Subcutaneous adipose tissue (tissue), 4 donors: ENCODE measurements around the gene CAMSAP1. TPM values are rescaled to one million over a fixed set of nuclear protein-coding genes. Genes with fewer than 3 reads are reported as not detected.

Experiments used
- total RNA-seq, 4 donors: library from RNA; depleted of rRNA; stranded (reverse); fragments of >200 nt; gene quantifications; one replicate each; pipeline ENCODE4 v1.1.0, GENCODE V29; 2016
- TF ChIP-seq, protein P1 (sequence below): fragments of 450-650 bp; IDR thresholded peaks from one replicate; pipeline ENCODE4 v1.5.1; 2016; ENCODE audit warnings: low read depth, mild to moderate bottlenecking, control low read depth, antibody characterized with exemption, moderate library complexity

CAMSAP1 gene
- total RNA-seq, 4 donors from 2014 or later = 23.6 to 35.0 (median 24.1) TPM

DNA sequence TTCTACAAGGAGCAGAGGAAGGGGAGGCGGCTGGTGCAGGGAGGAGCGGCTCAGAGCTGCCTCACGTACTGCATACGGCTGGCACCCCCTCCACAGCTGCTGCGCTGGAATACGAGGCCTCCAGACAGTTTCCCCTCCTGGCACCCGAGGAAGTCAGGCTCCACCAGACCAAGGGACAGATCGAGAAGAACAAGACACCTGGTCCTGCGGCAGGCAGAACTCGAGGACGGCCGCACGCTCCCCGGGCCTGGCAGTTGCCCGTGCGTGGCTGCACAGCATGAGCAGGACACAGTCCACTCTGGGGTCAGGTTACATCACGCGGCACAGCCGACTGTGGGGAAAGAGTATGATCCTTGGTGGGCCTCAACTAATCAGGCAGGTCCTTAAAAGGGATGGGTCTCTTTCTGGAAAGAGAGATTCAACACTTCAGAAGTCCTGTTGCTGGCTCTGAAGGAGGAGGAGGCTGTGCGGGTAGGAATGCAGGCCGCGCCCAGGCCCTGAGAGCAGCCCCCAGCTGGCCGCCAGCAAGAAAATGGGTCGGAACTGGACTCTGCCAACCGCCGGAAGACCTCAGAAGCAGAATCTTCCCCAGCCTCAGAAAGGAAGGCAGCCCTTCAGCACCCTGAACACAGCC lies 42.3 kb upstream of the CAMSAP1 start:
- TF ChIP-seq, protein P1, sequence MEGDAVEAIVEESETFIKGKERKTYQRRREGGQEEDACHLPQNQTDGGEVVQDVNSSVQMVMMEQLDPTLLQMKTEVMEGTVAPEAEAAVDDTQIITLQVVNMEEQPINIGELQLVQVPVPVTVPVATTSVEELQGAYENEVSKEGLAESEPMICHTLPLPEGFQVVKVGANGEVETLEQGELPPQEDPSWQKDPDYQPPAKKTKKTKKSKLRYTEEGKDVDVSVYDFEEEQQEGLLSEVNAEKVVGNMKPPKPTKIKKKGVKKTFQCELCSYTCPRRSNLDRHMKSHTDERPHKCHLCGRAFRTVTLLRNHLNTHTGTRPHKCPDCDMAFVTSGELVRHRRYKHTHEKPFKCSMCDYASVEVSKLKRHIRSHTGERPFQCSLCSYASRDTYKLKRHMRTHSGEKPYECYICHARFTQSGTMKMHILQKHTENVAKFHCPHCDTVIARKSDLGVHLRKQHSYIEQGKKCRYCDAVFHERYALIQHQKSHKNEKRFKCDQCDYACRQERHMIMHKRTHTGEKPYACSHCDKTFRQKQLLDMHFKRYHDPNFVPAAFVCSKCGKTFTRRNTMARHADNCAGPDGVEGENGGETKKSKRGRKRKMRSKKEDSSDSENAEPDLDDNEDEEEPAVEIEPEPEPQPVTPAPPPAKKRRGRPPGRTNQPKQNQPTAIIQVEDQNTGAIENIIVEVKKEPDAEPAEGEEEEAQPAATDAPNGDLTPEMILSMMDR = no peak

DNA sequence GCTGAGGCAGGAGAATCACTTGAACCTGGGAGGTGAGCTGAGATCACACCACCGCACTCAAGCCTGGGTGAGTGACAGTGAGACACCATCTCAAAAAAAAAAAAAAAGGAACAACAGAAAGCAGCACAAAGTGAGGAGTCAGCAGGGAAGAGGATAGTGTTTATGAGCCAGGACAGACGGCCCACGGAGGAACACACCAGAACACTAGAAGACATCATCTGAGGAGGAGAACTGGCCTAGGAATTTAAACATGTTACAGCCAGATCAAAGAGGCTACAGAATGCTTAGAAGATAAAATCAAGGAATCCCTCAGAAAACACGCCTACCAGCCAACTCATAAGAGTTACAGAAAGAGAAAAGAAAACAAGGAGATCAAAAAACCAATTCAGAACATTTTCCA lies 41.6 kb upstream of the CAMSAP1 start:
- TF ChIP-seq, protein P1 = no peak

DNA sequence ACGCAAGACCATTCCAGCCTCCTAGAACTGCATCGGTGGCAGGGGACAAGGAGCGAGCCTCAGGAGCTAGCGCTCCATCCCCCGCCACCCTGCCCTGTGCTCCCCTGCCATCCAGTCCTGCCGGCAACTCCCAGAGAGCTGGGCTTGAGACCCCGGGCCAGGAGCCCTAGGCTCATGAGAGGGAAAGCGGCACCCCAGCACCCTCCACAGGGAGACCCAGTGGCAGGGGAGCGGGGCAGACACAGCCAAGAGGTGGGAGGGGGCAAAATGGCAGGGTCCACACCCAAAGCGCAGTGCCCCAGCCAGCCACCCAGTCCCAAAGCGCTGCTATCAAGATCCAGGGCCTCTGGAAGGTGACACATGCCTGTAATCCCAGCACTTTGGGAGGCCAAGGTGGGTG lies 41.1 kb upstream of the CAMSAP1 start:
- TF ChIP-seq, protein P1 = no peak

DNA sequence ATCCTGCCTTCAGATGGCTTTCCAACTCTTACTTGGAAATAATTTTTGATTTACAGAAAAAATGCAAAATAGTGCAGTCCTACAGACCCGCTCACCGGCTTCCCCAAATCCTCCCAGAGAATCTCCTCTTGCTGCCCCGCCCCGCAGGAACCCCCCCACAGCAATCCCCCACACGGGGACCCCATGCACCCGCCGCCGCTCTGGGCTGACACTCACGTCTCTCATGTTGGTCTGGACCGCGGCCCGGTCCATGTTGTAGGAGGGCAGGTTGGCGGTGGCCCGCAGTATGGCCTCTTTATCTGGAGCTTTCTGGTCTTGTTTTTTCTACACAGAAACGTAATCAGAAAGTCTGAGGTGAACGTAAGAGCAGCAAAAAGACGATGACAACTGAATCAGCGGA lies 40.2 kb upstream of the CAMSAP1 start:
- TF ChIP-seq, protein P1 = no peak

DNA sequence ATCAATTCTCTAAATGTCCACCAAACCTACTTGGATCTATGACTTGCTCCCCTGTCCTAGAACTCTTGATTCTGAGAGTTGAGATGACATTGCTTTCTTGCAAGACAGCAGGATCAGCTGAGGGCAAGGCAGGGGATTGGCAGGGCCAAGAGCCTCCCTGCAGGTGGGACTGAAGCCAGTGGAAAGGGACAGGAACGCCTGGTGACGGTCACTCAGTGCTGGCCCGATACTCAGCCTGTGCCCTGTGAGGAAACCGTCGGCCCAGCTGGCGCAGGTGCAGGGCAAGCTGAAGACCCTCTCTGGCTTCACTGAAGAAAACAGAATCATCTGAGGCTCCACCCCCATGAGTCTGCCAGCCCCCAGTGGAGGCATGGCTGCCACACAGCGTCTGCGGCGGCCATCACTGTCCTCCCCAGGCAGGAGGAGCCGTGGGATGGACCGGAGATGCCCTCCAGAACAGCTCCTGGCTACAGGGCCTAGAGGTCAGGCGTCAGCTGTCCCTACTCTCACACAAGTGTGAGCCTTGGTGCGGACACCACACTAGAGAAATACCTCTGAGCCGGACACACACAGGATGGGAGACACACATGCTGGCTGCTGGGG lies 39.1 kb upstream of the CAMSAP1 start:
- TF ChIP-seq, protein P1 = no peak

DNA sequence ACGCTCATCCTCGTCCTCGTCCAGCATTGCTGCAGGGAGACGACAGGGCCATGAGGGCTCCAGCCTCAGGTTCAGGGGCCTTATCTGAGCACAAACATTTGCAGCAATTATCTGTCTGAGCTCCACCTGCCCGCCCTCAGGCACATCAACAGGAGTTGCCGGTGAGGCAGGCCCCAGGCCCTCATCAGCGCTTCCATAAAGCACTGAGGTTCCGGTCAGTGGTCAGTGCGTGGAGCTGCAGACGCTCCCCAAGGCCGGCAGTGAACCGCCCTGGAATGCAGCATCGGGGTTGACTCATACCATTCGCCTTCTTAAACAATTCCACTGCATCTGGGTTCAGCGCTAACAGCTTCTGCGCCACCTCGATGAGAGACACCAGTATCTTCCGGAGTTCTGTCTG lies 38.6 kb upstream of the CAMSAP1 start:
- TF ChIP-seq, protein P1 = no peak

DNA sequence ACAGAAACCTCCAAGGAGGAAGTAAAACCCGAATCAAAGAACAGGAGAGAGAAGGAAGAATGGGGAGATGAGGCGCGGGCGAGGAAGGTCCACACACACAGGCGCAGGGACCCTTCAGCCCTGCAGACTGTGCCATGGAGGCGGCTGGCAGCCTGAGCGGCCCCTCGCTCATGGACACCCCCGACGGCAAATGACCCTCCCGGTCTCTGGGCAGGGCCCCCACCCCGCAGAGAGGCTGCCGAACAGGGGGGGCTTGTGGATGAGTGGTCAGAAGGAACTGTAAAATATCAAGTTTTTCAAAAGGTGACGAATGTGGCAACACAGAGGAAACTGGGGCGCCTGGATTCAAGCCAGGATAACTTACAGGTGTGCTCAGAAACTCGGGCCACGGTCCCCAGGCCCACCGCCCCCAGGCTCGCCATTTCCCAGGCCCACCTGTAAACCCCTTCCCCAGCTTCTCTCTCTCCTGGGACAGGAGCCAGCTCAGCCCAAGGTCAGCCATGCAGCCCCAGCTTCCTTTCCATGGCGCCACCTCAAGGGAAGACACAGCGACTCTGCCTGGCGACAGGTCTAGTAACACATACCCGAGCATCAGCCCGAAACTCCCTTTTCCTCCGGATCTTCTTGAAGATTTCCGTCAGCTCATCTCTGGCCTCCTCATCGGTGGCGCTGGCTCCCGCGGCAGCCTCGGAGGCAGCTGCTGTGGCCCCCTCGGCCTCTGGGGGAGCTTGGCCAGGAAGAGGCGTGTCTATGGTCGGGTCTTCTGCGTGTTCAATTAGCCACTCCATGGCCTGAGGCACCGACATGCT lies 37.3 kb upstream of the CAMSAP1 start:
- TF ChIP-seq, protein P1 = no peak
